ENCODE data around the gene GPR42.

DNA sequence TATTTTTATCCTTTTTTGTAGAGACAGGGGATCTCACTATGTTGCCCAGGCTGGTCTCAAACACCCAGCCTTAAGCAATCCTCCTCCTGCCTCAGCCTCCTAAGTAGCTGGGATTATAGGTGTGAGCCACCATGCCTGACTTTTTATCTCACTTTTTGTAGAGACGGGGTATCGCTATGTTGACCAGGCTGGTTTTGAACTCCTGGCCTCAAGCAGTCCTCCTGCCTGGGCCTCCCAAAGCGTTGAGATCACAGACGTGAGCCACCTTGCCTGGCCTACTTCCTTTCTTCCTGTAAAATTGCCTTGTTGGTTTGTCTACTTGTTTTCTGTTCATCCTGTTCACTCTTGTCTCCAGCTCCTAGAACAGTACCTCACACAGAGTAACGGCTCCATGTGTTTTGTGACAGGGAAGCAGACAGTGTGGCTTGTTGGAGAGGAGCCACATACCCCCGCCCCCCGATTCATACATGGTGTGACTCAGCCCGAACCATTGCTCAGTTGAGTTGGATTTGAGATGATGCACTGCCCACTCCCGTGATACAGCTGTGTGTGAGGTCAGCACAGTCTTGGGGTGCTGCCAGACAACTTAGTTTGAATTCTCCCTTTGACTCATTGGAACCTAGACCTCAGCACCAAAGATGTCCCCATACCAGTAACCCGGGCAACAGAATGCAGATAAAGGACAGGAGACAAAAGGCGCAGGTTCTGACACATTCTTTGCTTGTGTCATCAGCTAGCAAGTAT, 34.2 kb downstream of the GPR42 start:
- TF ChIP-seq, protein P1, sequence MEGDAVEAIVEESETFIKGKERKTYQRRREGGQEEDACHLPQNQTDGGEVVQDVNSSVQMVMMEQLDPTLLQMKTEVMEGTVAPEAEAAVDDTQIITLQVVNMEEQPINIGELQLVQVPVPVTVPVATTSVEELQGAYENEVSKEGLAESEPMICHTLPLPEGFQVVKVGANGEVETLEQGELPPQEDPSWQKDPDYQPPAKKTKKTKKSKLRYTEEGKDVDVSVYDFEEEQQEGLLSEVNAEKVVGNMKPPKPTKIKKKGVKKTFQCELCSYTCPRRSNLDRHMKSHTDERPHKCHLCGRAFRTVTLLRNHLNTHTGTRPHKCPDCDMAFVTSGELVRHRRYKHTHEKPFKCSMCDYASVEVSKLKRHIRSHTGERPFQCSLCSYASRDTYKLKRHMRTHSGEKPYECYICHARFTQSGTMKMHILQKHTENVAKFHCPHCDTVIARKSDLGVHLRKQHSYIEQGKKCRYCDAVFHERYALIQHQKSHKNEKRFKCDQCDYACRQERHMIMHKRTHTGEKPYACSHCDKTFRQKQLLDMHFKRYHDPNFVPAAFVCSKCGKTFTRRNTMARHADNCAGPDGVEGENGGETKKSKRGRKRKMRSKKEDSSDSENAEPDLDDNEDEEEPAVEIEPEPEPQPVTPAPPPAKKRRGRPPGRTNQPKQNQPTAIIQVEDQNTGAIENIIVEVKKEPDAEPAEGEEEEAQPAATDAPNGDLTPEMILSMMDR (conservative IDR thresholded peaks at IDR 0.05; ENCODE audit: low read depth, low read length): no peak
- TF ChIP-seq POLR2A (IDR thresholded peaks at IDR 0.05; ENCODE audit: low read depth, low read length) (no peak), CHD1 (IDR thresholded peaks at IDR 0.05; ENCODE audit: low read depth, low read length) (no peak), RAD21 (IDR thresholded peaks at IDR 0.05; ENCODE audit: low read length) (no peak), FOS (IDR thresholded peaks at IDR 0.05; ENCODE audit: low read depth, low read length) (peak; percentile 37; the same call in 1 of the 2 replicates), BHLHE40 (IDR thresholded peaks at IDR 0.05; ENCODE audit: low read depth, low read length) (peak; percentile 89), RFX5 (IDR thresholded peaks at IDR 0.05; ENCODE audit: low read depth, low read length) (no peak), MXI1 (IDR thresholded peaks at IDR 0.05; ENCODE audit: borderline replicate concordance, low read depth, low read length) (peak; percentile 76)
